ENCODE measurements around the gene SPP2.

The SPP2 gene

DNA sequence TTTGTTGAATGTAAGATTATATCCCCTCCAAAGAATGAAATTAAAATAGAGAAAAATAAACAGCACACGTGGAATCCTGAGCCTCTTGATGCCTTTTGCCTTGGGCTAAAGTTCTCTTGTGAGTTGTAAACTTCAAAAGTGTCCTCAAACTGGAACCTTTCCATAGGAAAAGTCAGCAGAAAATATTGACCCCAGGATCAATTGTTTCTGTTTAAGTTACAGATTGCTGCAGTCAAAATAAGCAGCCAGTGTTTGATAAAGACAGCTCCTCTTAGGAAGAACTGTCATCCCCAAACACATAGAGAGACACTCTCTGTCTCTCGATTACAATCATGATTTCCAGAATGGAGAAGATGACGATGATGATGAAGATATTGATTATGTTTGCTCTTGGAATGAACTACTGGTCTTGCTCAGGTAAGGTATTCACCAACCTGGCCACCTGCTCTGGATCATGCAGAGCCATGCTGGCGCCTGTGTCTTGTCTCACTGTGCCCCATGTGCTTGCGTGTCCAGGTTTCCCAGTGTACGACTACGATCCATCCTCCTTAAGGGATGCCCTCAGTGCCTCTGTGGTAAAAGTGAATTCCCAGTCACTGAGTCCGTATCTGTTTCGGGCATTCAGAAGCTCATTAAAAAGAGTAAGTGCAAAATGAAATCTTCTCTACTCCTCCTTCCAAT lies at the start of gene SPP2:
Gene SPP2 (plus strand): TSS at position 248 of the 681 bp plus-strand sequence. CDS start 85 bp downstream, at position 333.
- no peak for DNase-seq (ENCODE audit: low read depth)

GRCh38 chr2:234001380-234002160 lies 48.9 kb upstream of the SPP2 start:
- DNase-seq (ENCODE audit: low read depth) = no peak

DNA sequence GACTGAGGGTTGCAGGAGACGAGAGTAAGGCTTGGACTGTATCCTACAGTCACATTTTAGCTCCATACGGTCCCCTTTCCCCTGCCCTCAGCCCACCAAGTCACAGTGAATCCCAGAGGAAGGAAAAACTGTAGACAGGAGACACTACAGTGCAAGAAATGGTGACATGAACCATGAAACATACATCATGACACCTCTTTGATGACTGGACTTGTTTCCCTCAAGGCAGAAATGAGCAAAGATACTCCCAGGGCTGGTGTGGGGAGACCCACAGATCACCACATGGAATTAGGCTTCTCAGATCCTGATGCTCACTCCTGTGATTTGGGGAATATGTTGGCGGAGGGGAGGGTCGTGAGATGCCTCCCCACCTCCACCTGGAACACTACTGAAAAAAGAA lies 48.2 kb upstream of the SPP2 start:
- DNase-seq (ENCODE audit: low read depth) = no peak

- DNase-seq (ENCODE audit: low read depth) = no peak
Measured at GRCh38 chr2:234003972-234004617, 46.4 kb upstream of the SPP2 start.

- no peak for DNase-seq (ENCODE audit: low read depth)
Measured at GRCh38 chr2:234005126-234005525, 45.4 kb upstream of the SPP2 start.

DNA sequence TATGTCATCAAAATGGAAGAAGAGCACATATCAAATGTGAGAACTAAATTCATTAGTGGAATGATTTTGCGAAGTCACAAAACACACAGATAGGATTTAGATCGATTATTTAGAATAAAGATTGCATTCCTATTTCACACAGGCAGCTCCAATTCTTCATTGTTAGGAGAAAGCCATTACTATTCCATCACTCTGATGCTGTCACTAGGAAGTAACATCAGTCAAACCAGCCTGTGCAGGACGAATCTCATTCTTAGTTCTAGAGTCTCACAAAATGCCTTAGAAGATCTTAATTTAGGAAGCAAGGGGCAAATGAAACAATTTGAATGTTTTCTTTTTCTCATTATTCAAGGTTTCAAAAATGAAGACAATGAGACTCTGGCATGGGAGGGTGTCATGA lies 44.0 kb upstream of the SPP2 start:
- no peak for DNase-seq (ENCODE audit: low read depth)

GRCh38 chr2:234014427-234014826 lies 36.1 kb upstream of the SPP2 start:
- DNase-seq (ENCODE audit: low read depth) = no peak

GRCh38 chr2:234015861-234016260 lies 34.6 kb upstream of the SPP2 start:
- no peak for DNase-seq (ENCODE audit: low read depth)

DNA sequence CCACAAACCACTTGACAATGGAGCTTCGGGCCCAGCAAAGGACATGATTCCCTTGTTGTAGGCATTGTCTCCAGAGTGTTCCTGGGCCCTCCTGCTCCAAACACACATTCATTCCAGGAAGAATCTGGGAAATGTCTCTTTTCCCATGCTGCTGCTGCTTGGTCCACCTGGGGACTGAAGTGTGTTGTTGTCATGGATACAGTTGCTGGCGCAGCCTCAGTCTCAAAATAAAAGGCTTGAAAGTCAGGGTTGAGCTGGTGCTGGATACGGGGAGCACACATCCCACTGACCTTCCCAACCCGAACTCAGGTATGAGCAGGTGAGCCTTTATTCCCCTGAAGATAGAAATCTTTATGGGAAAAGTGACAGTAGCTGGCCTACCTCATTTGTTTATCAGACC lies 30.6 kb upstream of the SPP2 start:
- DNase-seq (ENCODE audit: low read depth) = no peak

GRCh38 chr2:234020332-234020731 lies 30.2 kb upstream of the SPP2 start:
- no peak for DNase-seq (ENCODE audit: low read depth)

DNA sequence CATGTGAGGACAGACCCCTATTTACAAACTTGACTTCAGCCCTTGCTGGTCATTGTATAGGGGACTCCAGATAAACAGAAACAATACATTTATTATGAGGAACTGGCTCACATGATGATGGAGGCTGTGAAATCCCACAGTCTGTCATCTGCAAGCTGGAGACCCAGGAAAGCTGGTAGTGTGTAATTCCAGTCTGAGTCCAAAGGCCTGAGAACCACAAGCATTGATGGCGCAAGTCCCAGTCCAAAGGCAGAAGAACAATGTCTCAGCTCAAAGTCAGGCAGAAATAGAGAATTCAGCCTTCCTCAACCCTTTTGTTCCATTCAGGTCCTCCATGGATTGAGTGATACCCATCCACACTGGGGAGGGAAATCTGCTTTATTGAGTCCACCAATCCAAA lies 28.1 kb upstream of the SPP2 start:
- DNase-seq (ENCODE audit: low read depth) = no peak

DNA sequence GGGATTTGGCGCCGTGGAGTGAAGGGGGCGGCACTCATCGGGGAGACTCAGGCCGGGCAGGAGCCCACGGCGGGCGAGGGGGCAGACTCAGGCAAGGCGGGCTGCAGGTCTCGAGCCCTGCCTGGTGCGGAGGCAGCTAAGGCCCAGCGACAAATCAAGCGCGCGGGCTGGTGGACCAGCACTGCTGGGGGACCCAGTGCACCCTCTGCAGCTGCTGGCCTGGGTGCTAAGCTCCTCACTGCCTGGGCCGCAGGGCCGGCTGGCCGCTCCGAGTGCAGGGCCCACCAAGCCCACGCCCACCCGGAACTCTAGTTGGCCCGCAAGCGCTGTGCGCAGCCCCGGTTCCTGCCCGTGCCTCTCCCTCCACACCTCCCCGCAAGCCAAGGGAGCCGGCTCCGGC lies 26.2 kb upstream of the SPP2 start:
- DNase-seq (ENCODE audit: low read depth) = no peak

DNA sequence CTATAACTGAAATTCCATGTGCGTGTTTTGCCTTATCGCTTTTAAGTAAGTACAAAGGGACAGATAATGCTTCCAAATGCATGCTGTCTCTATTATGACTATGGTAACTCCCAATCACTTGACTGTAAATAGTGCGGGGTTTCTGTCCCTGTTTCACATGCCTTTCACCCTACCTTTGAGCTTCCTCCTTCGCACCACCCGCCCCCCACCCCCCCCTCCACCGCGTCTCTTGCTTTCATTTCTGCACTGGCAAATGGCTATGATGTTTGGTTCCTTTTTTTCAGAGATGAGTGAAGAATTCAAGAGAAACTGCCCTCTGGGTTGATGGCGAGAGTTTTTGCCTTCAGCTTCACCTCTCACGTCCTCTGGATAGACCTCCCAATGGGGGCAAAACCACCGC lies 25.0 kb upstream of the SPP2 start:
- DNase-seq (ENCODE audit: low read depth) = no peak

DNA sequence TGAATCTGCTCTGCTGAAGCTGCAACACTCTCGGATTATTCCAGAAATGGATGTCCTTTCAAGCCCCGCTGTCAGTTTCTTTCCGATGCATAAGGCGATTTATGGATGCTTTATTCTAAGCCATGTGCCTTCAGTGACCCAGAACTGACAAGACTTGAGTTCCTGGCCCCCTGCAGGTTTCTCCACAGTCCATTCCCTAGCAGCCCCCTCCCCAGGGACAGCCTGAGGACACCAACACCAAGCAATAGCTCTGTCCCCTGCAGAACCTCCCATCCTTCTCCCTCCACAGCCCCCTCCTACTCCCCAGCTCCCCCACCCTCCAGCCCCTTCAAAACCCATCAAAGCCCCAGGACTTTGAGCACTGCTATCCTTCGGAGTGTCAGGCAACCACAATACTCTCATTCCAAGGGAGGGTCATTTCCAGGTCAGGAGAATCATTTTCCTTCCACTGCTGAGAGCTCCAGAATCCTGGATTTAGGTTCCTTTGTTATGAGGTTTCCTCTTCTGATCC lies 24.6 kb upstream of the SPP2 start:
- DNase-seq (ENCODE audit: low read depth) = no peak

DNA sequence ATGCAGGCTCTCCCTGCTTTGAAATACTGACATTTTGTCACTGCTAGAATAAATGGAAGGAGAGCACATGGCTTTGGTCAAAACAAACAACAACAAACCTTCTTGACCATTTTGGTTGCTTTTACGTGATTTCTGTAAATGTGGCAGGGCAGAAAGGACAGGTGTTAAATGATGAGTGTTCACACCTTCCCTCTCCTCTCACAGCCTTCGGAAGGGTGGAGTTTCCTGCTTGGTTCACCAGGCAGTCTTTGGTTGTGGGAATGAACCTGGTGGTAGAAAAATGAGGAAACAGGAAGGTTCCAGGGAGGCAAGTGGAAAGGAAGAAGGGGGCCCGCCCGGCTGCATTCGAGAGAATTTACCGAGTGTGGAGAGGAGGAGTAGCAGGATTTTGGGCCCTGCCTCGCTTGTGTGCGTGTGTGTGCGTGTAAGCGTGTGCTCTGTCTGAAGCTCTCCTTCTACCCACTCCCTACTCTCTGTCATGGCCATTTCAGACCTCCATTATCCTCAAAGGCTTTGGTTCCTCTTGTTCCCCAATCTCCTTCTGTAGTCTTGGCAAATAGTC lies 23.7 kb upstream of the SPP2 start:
- no peak for DNase-seq (ENCODE audit: low read depth)

GRCh38 chr2:234027641-234028040 lies 22.9 kb upstream of the SPP2 start:
- DNase-seq (ENCODE audit: low read depth) = no peak

DNA sequence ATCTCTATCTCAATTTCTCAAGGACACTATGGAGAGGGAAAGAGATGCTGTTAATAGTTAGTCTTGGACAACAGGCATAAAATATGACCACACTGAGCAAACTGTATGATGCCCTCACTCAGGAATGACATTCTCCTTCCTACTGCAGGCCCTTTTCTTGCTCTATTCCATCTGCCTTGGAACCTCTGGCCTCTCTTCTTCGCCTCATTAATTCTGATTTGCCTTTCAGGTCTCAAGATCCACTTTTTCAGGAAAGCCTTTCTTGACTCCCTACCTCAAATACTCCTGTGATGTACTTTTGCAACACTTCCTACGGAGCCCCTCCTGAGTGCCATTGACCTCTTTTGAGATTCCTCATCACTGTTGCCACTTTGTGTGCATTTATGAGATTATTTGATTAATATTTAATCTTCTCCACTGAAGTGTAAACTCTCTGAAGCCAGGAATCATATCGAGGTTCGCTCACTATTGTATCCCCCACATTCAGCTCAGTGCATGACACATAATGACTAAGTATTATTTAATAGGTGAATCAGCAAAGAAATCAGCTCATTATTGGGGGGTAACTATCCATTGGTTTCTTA lies 21.3 kb upstream of the SPP2 start:
- DNase-seq (ENCODE audit: low read depth) = no peak

- DNase-seq (ENCODE audit: low read depth) = no peak
Measured at GRCh38 chr2:234031207-234031606, 19.3 kb upstream of the SPP2 start.

GRCh38 chr2:234032279-234032856 lies 18.1 kb upstream of the SPP2 start:
- DNase-seq (ENCODE audit: low read depth) = no peak

- DNase-seq (ENCODE audit: low read depth) = no peak
Measured at GRCh38 chr2:234033174-234033573, 17.3 kb upstream of the SPP2 start.

- DNase-seq (ENCODE audit: low read depth) = no peak
Measured at GRCh38 chr2:234033885-234034284, 16.6 kb upstream of the SPP2 start.

Data from stimulated activated CD8-positive, alpha-beta memory T cell treated with anti-CD3 and anti-CD28 coated beads, Interleukin-15, amount 100 ng/mL, for 24 hours (primary cell).